Ascending aorta (tissue), 2 donors: ENCODE data around the gene CCL18. TPM values are rescaled to one million over a fixed set of nuclear protein-coding genes. Genes with fewer than 3 reads are reported as not detected.

Experiments
- DNase-seq, 2 donors: peaks; one replicate each; pipeline ENCODE4 v3.0.0-alpha.2; 2019; ENCODE audit warnings: low spot score in 2 of 2
- H3K27ac ChIP-seq, 2 donors: fragments of 200-600 bp; sonication (generic); one replicate each; pipeline ENCODE4 v1.5.1; 2016 to 2017; ENCODE audit warnings: mild to moderate bottlenecking in 1 of 2
- H3K27me3 ChIP-seq: fragments of 200-600 bp; sonication (generic); one replicate; pipeline ENCODE4 v1.5.1; 2017
- H3K36me3 ChIP-seq, 2 donors: fragments of 200-600 bp; sonication (generic); one replicate each; pipeline ENCODE4 v1.5.1; 2016
- H3K4me1 ChIP-seq, 2 donors: fragments of 200-600 bp; sonication (generic); one replicate each; pipeline ENCODE4 v1.5.1; 2016 to 2017; ENCODE audit warnings: mild to moderate bottlenecking in 1 of 2
- H3K4me3 ChIP-seq, 2 donors: fragments of 200-600 bp; sonication (generic); one replicate each; pipeline ENCODE4 v1.5.1; 2016 to 2017; ENCODE audit warnings: mild to moderate bottlenecking in 1 of 2
- H3K9me3 ChIP-seq, 2 donors: fragments of 200-600 bp; sonication (generic); one replicate each; pipeline ENCODE4 v1.5.1; 2016
- intact Hi-C: fragments of 100-400 bp; cut with DNase I; formaldehyde crosslinking; loops from one replicate; pipeline ENCODE4 v1.15.1; 2023
- total RNA-seq: library from RNA; depleted of rRNA; stranded (reverse); fragments of >200 nt; gene quantifications from one replicate; pipeline ENCODE4 v1.1.0, GENCODE V29; 2016
- TF ChIP-seq, protein P1 (sequence below), 3 experiments: fragments of 200-600 bp in 2 of 3; fragments of 450-650 bp in 1 of 3; sonication (generic) in 2 of 3; IDR thresholded peaks; one replicate each; pipeline ENCODE4 v1.5.1; 2016 to 2019; ENCODE audit warnings: antibody characterized with exemption in 3 of 3, mild to moderate bottlenecking in 1 of 3, moderate library complexity in 1 of 3

The CCL18 gene
- total RNA-seq, 1 donor from 2014 or later, result not detected

DNA sequence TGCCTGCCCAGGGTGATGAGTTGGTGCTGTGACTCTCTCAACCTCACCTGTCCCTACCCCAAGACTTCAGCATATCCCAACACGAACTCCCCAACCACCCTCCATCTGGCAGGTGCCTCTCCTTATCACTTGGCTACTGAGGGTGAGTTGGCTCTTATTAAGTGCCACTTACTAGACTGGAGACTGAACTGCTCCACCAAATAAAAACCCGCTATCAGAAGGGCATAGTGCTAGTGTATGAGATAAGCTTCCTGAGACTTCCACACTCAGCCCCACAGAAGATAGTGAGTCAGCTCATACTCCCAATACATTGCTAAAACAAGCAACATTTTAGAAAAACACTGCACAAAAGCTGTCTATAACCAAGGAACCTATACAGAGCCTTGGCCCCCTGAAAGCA lies 16.0 kb upstream of the CCL18 start:
- no peak overlapping the region for H3K27ac ChIP-seq
- no peak for DNase-seq
- no peaks in the 10 kb centered on the region for H3K36me3 ChIP-seq
- no peaks in the 10 kb centered on the region for H3K4me1 ChIP-seq
- H3K9me3 ChIP-seq, result peaks cover 5 to 21% of the 10 kb centered on the region in 2 donors
- intact Hi-C loops, result no loop called here
- TF ChIP-seq, protein P1, sequence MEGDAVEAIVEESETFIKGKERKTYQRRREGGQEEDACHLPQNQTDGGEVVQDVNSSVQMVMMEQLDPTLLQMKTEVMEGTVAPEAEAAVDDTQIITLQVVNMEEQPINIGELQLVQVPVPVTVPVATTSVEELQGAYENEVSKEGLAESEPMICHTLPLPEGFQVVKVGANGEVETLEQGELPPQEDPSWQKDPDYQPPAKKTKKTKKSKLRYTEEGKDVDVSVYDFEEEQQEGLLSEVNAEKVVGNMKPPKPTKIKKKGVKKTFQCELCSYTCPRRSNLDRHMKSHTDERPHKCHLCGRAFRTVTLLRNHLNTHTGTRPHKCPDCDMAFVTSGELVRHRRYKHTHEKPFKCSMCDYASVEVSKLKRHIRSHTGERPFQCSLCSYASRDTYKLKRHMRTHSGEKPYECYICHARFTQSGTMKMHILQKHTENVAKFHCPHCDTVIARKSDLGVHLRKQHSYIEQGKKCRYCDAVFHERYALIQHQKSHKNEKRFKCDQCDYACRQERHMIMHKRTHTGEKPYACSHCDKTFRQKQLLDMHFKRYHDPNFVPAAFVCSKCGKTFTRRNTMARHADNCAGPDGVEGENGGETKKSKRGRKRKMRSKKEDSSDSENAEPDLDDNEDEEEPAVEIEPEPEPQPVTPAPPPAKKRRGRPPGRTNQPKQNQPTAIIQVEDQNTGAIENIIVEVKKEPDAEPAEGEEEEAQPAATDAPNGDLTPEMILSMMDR (IDR thresholded peaks at IDR 0.05), result no peak
- no peaks in the 10 kb centered on the region for H3K27me3 ChIP-seq
- no peak overlapping the region for H3K4me3 ChIP-seq

DNA sequence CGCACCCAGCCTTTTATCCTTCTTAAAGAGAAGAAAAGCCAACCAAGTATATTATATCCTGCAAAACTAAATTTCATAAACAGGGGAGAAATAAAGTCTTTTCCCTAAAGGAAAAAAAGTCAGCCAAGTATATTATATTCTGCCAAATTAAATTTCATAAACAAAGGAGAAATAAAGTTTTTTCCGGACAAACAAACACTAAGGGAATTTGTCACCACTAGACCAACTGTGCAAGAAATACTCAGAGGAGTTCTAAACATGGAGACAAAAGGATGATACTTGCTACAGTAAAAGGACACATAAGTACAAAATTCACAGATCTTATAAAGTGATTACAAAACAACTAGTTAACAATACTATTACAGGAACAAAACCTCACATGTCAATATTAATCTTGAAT lies 14.4 kb upstream of the CCL18 start:
- Histone ChIP-seq H3K27ac (no peak overlapping the region), H3K9me3 (peaks cover 5 to 21% of the 10 kb centered on the region in 2 donors), H3K36me3 (no peaks in the 10 kb centered on the region), H3K4me1 (no peaks in the 10 kb centered on the region), H3K4me3 (no peak overlapping the region), H3K27me3 (no peaks in the 10 kb centered on the region)
- intact Hi-C loops, result no loop called here
- no peak for DNase-seq
- TF ChIP-seq, protein P1 (IDR thresholded peaks at IDR 0.05), result no peak

DNA sequence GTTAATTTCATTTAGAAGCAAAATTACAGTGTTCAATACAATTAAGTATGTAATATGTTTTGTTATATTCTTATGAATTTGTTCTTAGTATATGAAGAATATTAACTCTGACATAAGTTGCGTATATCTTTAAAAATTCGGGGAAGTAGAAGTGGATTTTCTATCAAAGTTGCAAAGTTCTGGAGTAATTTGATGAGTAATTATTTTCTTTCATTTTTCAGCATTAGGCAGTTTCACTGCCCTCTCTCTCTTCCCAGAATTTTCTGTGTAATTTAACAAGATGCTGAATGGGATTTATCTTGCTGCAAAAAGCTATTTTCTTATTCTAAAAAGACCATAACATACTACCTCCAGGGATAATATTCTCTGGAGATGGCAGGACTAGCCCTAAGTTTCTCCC lies 8.9 kb upstream of the CCL18 start:
- no peaks in the 10 kb centered on the region for H3K36me3 ChIP-seq
- H3K4me3 ChIP-seq, result no peak overlapping the region
- DNase-seq, result no peak
- H3K4me1 ChIP-seq, result no peaks in the 10 kb centered on the region
- peaks cover 0 to 5% of the 10 kb centered on the region in 2 donors for H3K9me3 ChIP-seq
- no peak overlapping the region for H3K27ac ChIP-seq
- intact Hi-C loops, result no loop called here
- no peaks in the 10 kb centered on the region for H3K27me3 ChIP-seq
- TF ChIP-seq, protein P1 (IDR thresholded peaks at IDR 0.05), result no peak

DNA sequence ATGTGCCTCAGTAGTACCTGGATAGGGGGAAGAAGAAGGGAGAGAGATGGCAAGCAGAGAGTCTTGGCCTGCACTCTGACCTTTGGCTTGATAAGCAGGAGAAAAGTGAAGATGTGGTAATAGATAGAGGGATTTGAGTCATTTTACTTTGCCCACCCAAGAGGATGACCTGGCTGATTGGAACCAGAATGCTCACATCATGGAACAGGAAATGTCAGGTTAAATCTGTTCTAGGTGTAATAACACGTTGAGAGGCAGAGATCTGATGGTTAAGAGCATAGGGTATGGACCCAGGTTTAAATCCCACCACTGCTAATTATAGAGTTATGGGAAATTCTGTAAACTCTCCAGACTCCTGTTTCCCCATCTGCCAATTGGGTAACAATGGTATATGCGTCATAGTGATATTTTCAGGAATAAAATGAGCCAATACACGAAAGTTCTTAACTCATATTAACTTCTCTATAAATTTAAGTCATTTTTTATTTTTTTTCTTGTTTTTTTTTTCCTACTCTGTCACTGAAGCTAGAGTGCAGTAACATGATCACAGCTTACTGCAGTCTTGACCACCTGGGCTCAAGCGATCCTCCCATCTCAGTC lies 8.1 kb upstream of the CCL18 start:
- H3K27me3 ChIP-seq, result no peaks in the 10 kb centered on the region
- intact Hi-C loops, result no loop called here

DNA sequence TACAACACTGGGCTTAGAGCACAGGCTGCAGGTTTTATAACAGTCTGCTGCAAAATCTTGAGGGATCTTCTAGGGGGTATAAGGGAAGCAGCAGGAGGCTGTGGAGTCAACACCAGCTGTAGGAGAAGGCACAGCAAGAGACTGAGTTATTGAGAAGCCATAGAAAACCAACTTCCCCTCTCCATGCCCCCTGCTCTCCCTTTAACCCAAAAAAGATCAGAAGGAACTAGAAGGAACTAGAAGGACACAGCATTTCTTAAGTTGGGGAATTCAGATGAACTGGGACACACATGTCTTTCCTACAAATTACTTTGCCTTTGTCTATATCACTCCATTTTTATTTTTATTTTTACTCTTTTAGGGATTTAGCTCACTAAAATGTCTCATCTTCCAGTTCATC lies 6.2 kb upstream of the CCL18 start:
- TF ChIP-seq, protein P1 (IDR thresholded peaks at IDR 0.05), result no peak
- no peak overlapping the region for H3K4me3 ChIP-seq
- H3K36me3 ChIP-seq, result no peaks in the 10 kb centered on the region
- H3K27ac ChIP-seq, result no peak overlapping the region
- H3K9me3 ChIP-seq, result no peaks in the 10 kb centered on the region
- H3K27me3 ChIP-seq, result no peaks in the 10 kb centered on the region
- no peak for DNase-seq
- intact Hi-C loops, result no loop called here
- H3K4me1 ChIP-seq, result no peaks in the 10 kb centered on the region

More for the DNA sequence above, 8.1 kb upstream of the CCL18 start:
- Histone ChIP-seq H3K4me1 (no peaks in the 10 kb centered on the region), H3K36me3 (no peaks in the 10 kb centered on the region), H3K27ac (no peak overlapping the region), H3K4me3 (no peak overlapping the region), H3K9me3 (no peaks in the 10 kb centered on the region)
- no peak for DNase-seq
- TF ChIP-seq, protein P1 (IDR thresholded peaks at IDR 0.05), result no peak

DNA sequence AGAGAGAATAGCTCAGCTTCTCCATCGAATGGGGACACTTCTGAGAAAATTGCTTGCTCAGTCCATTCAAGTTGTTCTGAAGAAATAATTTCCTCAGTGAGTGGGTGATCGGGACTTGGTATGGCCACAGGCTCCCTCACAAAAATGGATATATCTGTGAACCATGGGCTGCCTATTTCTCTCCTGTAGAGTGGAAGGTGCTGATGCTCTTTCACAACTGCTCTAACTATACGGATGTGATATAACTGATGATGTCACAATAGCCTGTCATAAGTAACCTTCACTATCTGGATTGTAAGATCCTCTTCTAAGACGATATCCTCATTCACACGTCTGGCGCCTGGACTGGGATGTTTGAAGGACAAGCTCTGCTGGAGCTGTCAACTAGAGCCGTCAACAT lies 4.7 kb upstream of the CCL18 start:
- Histone ChIP-seq H3K4me3 (no peak overlapping the region), H3K36me3 (no peaks in the 10 kb centered on the region), H3K4me1 (no peaks in the 10 kb centered on the region), H3K9me3 (no peaks in the 10 kb centered on the region), H3K27ac (no peak overlapping the region), H3K27me3 (no peaks in the 10 kb centered on the region)
- no peak for DNase-seq
- TF ChIP-seq, protein P1 (IDR thresholded peaks at IDR 0.05), result no peak
- intact Hi-C loops, result no loop called here
